ENCODE results near the gene METTL24.

The METTL24 gene

GRCh38 chr6:110390404-110390803 is 32.3 kb upstream of the METTL24 start:
- peaks cover 50% of the 10 kb centered on the region for H3K4me1 ChIP-seq (ENCODE audit: insufficient read depth, low read length, poor library complexity, severe bottlenecking)
- H3K9me2 ChIP-seq (replicated peaks; ENCODE audit: low read depth, low read length): no peaks in the 10 kb centered on the region
- H3K4me3 ChIP-seq (ENCODE audit: low read length, poor library complexity, severe bottlenecking): peak overlapping the region; percentile 51
- H3F3A ChIP-seq (ENCODE audit: low read depth): peaks cover 11% of the 10 kb centered on the region; the same call in 1 of the 2 replicates
- no peaks in the 10 kb centered on the region for H3K9me3 ChIP-seq (ENCODE audit: insufficient read depth, low read depth, low read length)
- H3K27me3 ChIP-seq (ENCODE audit: insufficient read depth, low read length, poor library complexity, severe bottlenecking): no peaks in the 10 kb centered on the region
- no peaks in the 10 kb centered on the region for H3K36me3 ChIP-seq (ENCODE audit: insufficient read depth, low read length)
- peak overlapping the region; percentile 78 for H3K4me2 ChIP-seq (ENCODE audit: low read depth, low read length, poor library complexity, severe bottlenecking)
- H3K9ac ChIP-seq (ENCODE audit: low read depth, low read length, poor library complexity, severe bottlenecking): peak overlapping the region; percentile 34
- no peaks in the 10 kb centered on the region for H4K20me1 ChIP-seq (ENCODE audit: insufficient read depth, low read length, poor library complexity, severe bottlenecking)
- no peaks in the 10 kb centered on the region for H3K79me2 ChIP-seq (ENCODE audit: insufficient read depth, low read length)
- TF ChIP-seq CTCF (conservative IDR thresholded peaks at IDR 0.05; ENCODE audit: low read length): no peak
- H2AFZ ChIP-seq (ENCODE audit: low read length): no peak overlapping the region

GRCh38 chr6:110389689-110390382 is 31.7 kb upstream of the METTL24 start:
- TF ChIP-seq CTCF (conservative IDR thresholded peaks at IDR 0.05; ENCODE audit: low read length): no peak
- peak; percentile 24; the same call in 1 of the 2 replicates for TF ChIP-seq EZH2phosphoT487 (IDR thresholded peaks at IDR 0.05; ENCODE audit: borderline replicate concordance)
- peak overlapping the region; percentile 78 for H3K4me2 ChIP-seq (ENCODE audit: low read depth, low read length, poor library complexity, severe bottlenecking)
- no peaks in the 10 kb centered on the region for H3K9me3 ChIP-seq (ENCODE audit: insufficient read depth, low read depth, low read length)
- no peaks in the 10 kb centered on the region for H3K79me2 ChIP-seq (ENCODE audit: insufficient read depth, low read length)
- H3K27me3 ChIP-seq (ENCODE audit: insufficient read depth, low read length, poor library complexity, severe bottlenecking): no peaks in the 10 kb centered on the region
- H3K4me3 ChIP-seq (ENCODE audit: low read length, poor library complexity, severe bottlenecking): peak overlapping the region; percentile 51
- no peaks in the 10 kb centered on the region for H3K9me2 ChIP-seq (replicated peaks; ENCODE audit: low read depth, low read length)
- no peaks in the 10 kb centered on the region for H3K36me3 ChIP-seq (ENCODE audit: insufficient read depth, low read length)
- peaks cover 49% of the 10 kb centered on the region for H3K4me1 ChIP-seq (ENCODE audit: insufficient read depth, low read length, poor library complexity, severe bottlenecking)
- H3K9ac ChIP-seq (ENCODE audit: low read depth, low read length, poor library complexity, severe bottlenecking): peak overlapping the region; percentile 34
- H4K20me1 ChIP-seq (ENCODE audit: insufficient read depth, low read length, poor library complexity, severe bottlenecking): no peaks in the 10 kb centered on the region
- peaks cover 11% of the 10 kb centered on the region; the same call in 1 of the 2 replicates for H3F3A ChIP-seq (ENCODE audit: low read depth)
- H2AFZ ChIP-seq (ENCODE audit: low read length): peak overlapping the region; percentile 9; the same call in 1 of the 2 replicates

- Histone ChIP-seq H3K9ac (ENCODE audit: low read depth, low read length, poor library complexity, severe bottlenecking) (no peak overlapping the region), H3K79me2 (ENCODE audit: insufficient read depth, low read length) (no peaks in the 10 kb centered on the region), H3F3A (ENCODE audit: low read depth) (peaks cover 11% of the 10 kb centered on the region; the same call in 1 of the 2 replicates), H3K4me2 (ENCODE audit: low read depth, low read length, poor library complexity, severe bottlenecking) (no peak overlapping the region), H3K27me3 (ENCODE audit: insufficient read depth, low read length, poor library complexity, severe bottlenecking) (no peaks in the 10 kb centered on the region), H3K4me1 (ENCODE audit: insufficient read depth, low read length, poor library complexity, severe bottlenecking) (peaks cover 49% of the 10 kb centered on the region), H2AFZ (ENCODE audit: low read length) (no peak overlapping the region), H3K36me3 (ENCODE audit: insufficient read depth, low read length) (no peaks in the 10 kb centered on the region), H3K9me2 (replicated peaks; ENCODE audit: low read depth, low read length) (no peaks in the 10 kb centered on the region), H3K9me3 (ENCODE audit: insufficient read depth, low read depth, low read length) (no peaks in the 10 kb centered on the region), H4K20me1 (ENCODE audit: insufficient read depth, low read length, poor library complexity, severe bottlenecking) (no peaks in the 10 kb centered on the region), H3K4me3 (ENCODE audit: low read length, poor library complexity, severe bottlenecking) (no peak overlapping the region)
- no peak for TF ChIP-seq CTCF (conservative IDR thresholded peaks at IDR 0.05; ENCODE audit: low read length)
- no peak for TF ChIP-seq EZH2phosphoT487 (IDR thresholded peaks at IDR 0.05; ENCODE audit: borderline replicate concordance)
Measured at GRCh38 chr6:110387986-110388385, 29.8 kb upstream of the METTL24 start.
